Renal cortex interstitium (tissue), 11 donors: Measurements from ENCODE around the gene CIZ1. TPM values are rescaled to one million over a fixed set of nuclear protein-coding genes. Genes with fewer than 3 reads are reported as not detected.
"Not testable (repeated sequence)": the region's sequence is repeated elsewhere in the genome, so short reads cannot be mapped to it uniquely, and the experiment has no call there.

Experiments
- DNase-seq, 11 donors: peaks; one replicate each; pipeline ENCODE4 v3.0.0-alpha.2; 2013; ENCODE audit warnings: low read depth in 9 of 11, low spot score in 4 of 11; ENCODE audit errors: extremely low read depth in 1 of 11
- polyA plus RNA-seq, 3 donors: library from polyadenylated mRNA; unstranded; fragments of 120-200 nt; gene quantifications; one replicate each; pipeline ENCODE4 v1.2.1, GENCODE V29; 2013; ENCODE audit not compliant: insufficient read length in 3 of 3

Gene CIZ1
- polyA plus RNA-seq, 3 donors = 115 to 139 (median 124) TPM

GRCh38 chr9:128202648-128203023 lies 11.3 kb upstream of the CIZ1 start:
- DNase-seq = no peak

- DNase-seq = no peak
Measured at GRCh38 chr9:128201441-128202369, 10.3 kb upstream of the CIZ1 start.

GRCh38 chr9:128193469-128194096 lies 2.2 kb upstream of the CIZ1 start:
- no peak for DNase-seq

GRCh38 chr9:128192601-128193371 lies 1.4 kb upstream of the CIZ1 start:
- peak in 10 of 11 donors; percentile 70 to 91 (median 84) for DNase-seq

- no peak for DNase-seq
Measured at GRCh38 chr9:128190516-128191405, 611 bp downstream of the CIZ1 start.

GRCh38 chr9:128190013-128190412 lies 1.4 kb downstream of the CIZ1 start:
- no peak for DNase-seq

- no peak for DNase-seq
Measured at GRCh38 chr9:128188209-128188608, 3.2 kb downstream of the CIZ1 start.

- DNase-seq = no peak
Measured at GRCh38 chr9:128187361-128187760, 4.0 kb downstream of the CIZ1 start.

GRCh38 chr9:128185979-128186965 lies 5.1 kb downstream of the CIZ1 start:
- DNase-seq = no peak

- no peak for DNase-seq
Measured at GRCh38 chr9:128182893-128183588, 8.3 kb downstream of the CIZ1 start.

GRCh38 chr9:128181480-128181879 lies 9.9 kb downstream of the CIZ1 start:
- not testable (repeated sequence) for DNase-seq

- no peak for DNase-seq
Measured at GRCh38 chr9:128180447-128180846, 10.9 kb downstream of the CIZ1 start.

- no peak for DNase-seq
Measured at GRCh38 chr9:128180001-128180400, 11.4 kb downstream of the CIZ1 start.

- DNase-seq = no peak
Measured at GRCh38 chr9:128178806-128179431, 12.5 kb downstream of the CIZ1 start.

- no peak for DNase-seq
Measured at GRCh38 chr9:128175726-128176125, 15.6 kb downstream of the CIZ1 start.

GRCh38 chr9:128175102-128175563 lies 16.2 kb downstream of the CIZ1 start:
- no peak for DNase-seq
